ENCODE data around the gene CDK5R1.

GRCh38 chr17:32477220-32477619 is 9.6 kb upstream of the CDK5R1 start:
- TF ChIP-seq CTCF (IDR thresholded peaks at IDR 0.05) = no peak
- no peak for TF ChIP-seq POLR2A (IDR thresholded peaks at IDR 0.05)
